ENCODE data around the gene NFIL3.

The NFIL3 gene

GRCh38 chr9:91359734-91360470 lies 63.7 kb downstream of the NFIL3 start:
- no peak for DNase-seq (ENCODE audit: low spot score)

GRCh38 chr9:91359083-91359482 lies 64.5 kb downstream of the NFIL3 start:
- DNase-seq (ENCODE audit: low spot score) = no peak

All from pons (tissue), 1 donor.